ENCODE measurements around the gene AFAP1L1. TPM values are rescaled to one million over a fixed set of nuclear protein-coding genes. Genes with fewer than 3 reads are reported as not detected.

The AFAP1L1 gene
- total and polyA plus RNA-seq, 4 donors, result 2.1 to 11.6 (median 4.0) TPM

DNA sequence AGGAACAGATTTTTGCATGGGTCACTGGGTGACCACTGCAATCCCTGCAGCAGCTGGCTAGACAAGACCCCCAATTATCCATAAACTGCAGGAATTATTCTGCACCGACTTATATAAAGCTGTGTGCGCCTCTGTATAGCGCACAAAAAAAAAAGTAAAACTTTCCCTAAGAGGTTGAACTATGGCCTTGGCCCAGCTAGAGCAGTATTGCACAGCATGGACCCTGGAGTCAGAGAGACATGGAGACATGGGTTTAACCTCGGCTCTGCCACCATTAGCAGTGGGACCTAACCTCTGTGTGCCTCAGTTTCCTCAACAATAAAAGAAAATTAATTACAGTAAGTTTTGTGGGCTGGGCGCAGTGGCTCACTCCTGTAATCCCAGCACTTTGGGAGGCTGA, 56.5 kb downstream of the AFAP1L1 start:
- Histone ChIP-seq H3K4me1 (ENCODE audit: control insufficient read depth in 4 of 4, insufficient read depth in 4 of 4, low read length in 3 of 4) (no peaks in the 10 kb centered on the region), H3K36me3 (ENCODE audit: control insufficient read depth in 4 of 4, insufficient read depth in 3 of 4, low read depth in 1 of 4, low read length in 3 of 4) (no peaks in the 10 kb centered on the region), H3K27ac (ENCODE audit: low read depth in 1 of 2, low read length in 2 of 2) (no peak overlapping the region), H3K27me3 (ENCODE audit: control insufficient read depth in 4 of 4, insufficient read depth in 4 of 4, low read length in 3 of 4) (no peaks in the 10 kb centered on the region), H3K4me3 (ENCODE audit: low read depth in 1 of 3, low read length in 3 of 3) (no peak overlapping the region), H3K9ac (ENCODE audit: low read depth in 1 of 2, low read length in 2 of 2) (no peak overlapping the region), H3K9me3 (ENCODE audit: control insufficient read depth in 4 of 4, low read length in 3 of 4) (no peaks in the 10 kb centered on the region)
- TF ChIP-seq TAF1 (conservative IDR thresholded peaks at IDR 0.05) (no peak), HNF4G (IDR thresholded peaks at IDR 0.05) (no peak), YY1 (IDR thresholded peaks at IDR 0.05) (no peak), SP1 (IDR thresholded peaks at IDR 0.05) (no peak), EGR1 (IDR thresholded peaks at IDR 0.05; ENCODE audit: low read depth in 2 of 2) (no peak), RAD21 (IDR thresholded peaks at IDR 0.05) (no peak), FOXA1 (IDR thresholded peaks at IDR 0.05) (no peak), NR2F2 (IDR thresholded peaks at IDR 0.05) (no peak), FOXA2 (IDR thresholded peaks at IDR 0.05) (no peak), RXRA (IDR thresholded peaks at IDR 0.05) (no peak), ATF3 (IDR thresholded peaks at IDR 0.05) (no peak), REST (IDR thresholded peaks at IDR 0.05) (no peak)
- TF ChIP-seq, protein P1, sequence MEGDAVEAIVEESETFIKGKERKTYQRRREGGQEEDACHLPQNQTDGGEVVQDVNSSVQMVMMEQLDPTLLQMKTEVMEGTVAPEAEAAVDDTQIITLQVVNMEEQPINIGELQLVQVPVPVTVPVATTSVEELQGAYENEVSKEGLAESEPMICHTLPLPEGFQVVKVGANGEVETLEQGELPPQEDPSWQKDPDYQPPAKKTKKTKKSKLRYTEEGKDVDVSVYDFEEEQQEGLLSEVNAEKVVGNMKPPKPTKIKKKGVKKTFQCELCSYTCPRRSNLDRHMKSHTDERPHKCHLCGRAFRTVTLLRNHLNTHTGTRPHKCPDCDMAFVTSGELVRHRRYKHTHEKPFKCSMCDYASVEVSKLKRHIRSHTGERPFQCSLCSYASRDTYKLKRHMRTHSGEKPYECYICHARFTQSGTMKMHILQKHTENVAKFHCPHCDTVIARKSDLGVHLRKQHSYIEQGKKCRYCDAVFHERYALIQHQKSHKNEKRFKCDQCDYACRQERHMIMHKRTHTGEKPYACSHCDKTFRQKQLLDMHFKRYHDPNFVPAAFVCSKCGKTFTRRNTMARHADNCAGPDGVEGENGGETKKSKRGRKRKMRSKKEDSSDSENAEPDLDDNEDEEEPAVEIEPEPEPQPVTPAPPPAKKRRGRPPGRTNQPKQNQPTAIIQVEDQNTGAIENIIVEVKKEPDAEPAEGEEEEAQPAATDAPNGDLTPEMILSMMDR (IDR thresholded peaks at IDR 0.05; ENCODE audit: low read depth, low read length, missing input control), result no peak
- no peak for DNase-seq (ENCODE audit: low spot score)
- WGBS, result 86% methylated on average over 5 of the region's 5 CpGs

DNA sequence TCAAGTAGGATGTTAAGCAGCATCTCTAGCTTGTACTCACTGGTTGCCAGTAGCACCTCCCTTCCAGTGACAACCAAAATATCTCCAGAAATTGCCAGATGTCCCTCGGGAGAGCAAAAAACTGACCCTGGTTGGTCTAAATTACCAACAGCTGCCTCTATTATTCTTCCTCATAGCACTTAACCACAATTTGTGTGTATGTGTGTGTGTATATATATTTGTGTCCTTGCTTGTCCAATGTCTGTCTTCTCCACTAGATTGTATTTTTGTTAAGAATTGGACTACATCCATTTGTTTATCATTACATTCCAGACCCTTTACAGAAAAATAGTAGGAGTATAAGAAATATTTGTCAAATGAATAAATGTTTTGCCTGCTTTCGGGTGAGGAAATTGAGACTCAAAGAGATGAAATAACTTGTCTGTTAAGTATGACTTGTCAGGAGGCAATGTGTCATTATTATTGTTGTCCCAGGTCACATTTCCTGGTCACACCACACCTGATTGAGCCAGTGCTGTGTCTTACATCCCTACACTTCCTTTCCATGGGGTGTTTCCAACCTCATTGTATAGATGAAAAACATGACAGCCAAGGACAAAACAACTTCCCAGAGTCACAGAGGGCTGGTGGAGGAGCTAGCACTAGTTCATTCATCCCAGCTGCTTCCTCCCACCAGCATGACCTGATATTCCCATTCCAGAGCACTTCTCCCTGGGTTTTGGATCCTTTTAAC, 62.2 kb downstream of the AFAP1L1 start:
- no peak for TF ChIP-seq TAF1 (conservative IDR thresholded peaks at IDR 0.05)
- TF ChIP-seq YY1 (IDR thresholded peaks at IDR 0.05), result no peak
- no peak for TF ChIP-seq FOXA2 (IDR thresholded peaks at IDR 0.05)
- TF ChIP-seq FOXA1 (IDR thresholded peaks at IDR 0.05), result no peak
- Histone ChIP-seq H3K9ac (ENCODE audit: low read depth in 1 of 2, low read length in 2 of 2) (no peak overlapping the region), H3K4me1 (ENCODE audit: control insufficient read depth in 4 of 4, insufficient read depth in 4 of 4, low read length in 3 of 4) (no peaks in the 10 kb centered on the region), H3K4me3 (ENCODE audit: low read depth in 1 of 3, low read length in 3 of 3) (no peak overlapping the region), H3K9me3 (ENCODE audit: control insufficient read depth in 4 of 4, low read length in 3 of 4) (no peaks in the 10 kb centered on the region), H3K36me3 (ENCODE audit: control insufficient read depth in 4 of 4, insufficient read depth in 3 of 4, low read depth in 1 of 4, low read length in 3 of 4) (peaks cover 0 to 1% (median 0%) of the 10 kb centered on the region in 4 donors), H3K27ac (ENCODE audit: low read depth in 1 of 2, low read length in 2 of 2) (no peak overlapping the region), H3K27me3 (ENCODE audit: control insufficient read depth in 4 of 4, insufficient read depth in 4 of 4, low read length in 3 of 4) (no peaks in the 10 kb centered on the region)
- 89% methylated on average over 2 of the region's 2 CpGs for WGBS
- DNase-seq (ENCODE audit: low spot score), result no peak

Data from liver (tissue), 9 donors.